A673 (cell line): ENCODE data around the gene MEGF6.

ENCODE experiments used
- CTCF ChIP-seq: fragments of 300-800, 200-600 bp; sonication (generic); conservative IDR thresholded peaks from 2 replicates; pipeline ENCODE4 v1.5.1; 2017; ENCODE audit warnings: low read depth, mild to moderate bottlenecking, antibody characterized with exemption, low read length, moderate library complexity, mixed read lengths
- EZH2 ChIP-seq: fragments of 200-600 bp; sonication (generic); IDR thresholded peaks from 2 replicates; pipeline ENCODE4 v1.6.1; 2017; ENCODE audit warnings: borderline replicate concordance, low read depth, mild to moderate bottlenecking, mixed read lengths, antibody characterized with exemption, low read length; ENCODE audit not compliant: poor library complexity, severe bottlenecking

DNA sequence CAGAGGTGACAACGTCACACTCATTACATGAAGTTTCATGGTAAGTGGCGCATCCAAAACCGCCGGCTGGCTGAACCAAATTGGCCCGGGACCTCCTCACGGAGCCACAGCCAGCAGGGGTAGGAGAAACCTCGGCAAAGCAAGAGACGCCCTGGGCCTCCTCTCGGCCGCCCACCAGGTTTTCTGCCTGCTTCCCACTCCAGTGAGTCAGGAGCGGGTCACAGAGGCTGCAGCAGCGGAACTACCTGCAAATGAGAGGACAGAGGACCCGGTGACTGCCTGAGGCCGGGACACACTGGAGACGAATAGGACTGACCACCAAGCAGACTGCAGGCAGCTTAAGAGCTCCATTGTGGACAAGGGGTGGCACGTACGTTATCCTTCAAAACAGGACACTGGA is 55.0 kb downstream of the MEGF6 start:
- no peak for TF ChIP-seq CTCF
- no peak for TF ChIP-seq EZH2
